NAMALWA (cell line): ENCODE measurements around the gene RBM5.

Source experiments
- DNase-seq: peaks from one replicate; pipeline ENCODE4 v3.0.0-alpha.2; 2015; ENCODE audit warnings: low spot score

Gene RBM5

GRCh38 chr3:50139308-50139707, 50.6 kb downstream of the RBM5 start:
- DNase-seq, result no peak

GRCh38 chr3:50139718-50140423, 51.2 kb downstream of the RBM5 start:
- DNase-seq, result no peak

GRCh38 chr3:50140990-50141389, 52.3 kb downstream of the RBM5 start:
- DNase-seq, result no peak

GRCh38 chr3:50146316-50146901, 57.7 kb downstream of the RBM5 start:
- DNase-seq, result no peak

- DNase-seq, result no peak
Measured at GRCh38 chr3:50147016-50147415, 58.3 kb downstream of the RBM5 start.

- no peak for DNase-seq
Measured at GRCh38 chr3:50147447-50147846, 58.7 kb downstream of the RBM5 start.

GRCh38 chr3:50147861-50148260, 59.1 kb downstream of the RBM5 start:
- DNase-seq, result no peak

- no peak for DNase-seq
Measured at GRCh38 chr3:50150404-50150750, 61.7 kb downstream of the RBM5 start.

- DNase-seq, result no peak
Measured at GRCh38 chr3:50150863-50151686, 62.4 kb downstream of the RBM5 start.

GRCh38 chr3:50151728-50152127, 63.0 kb downstream of the RBM5 start:
- no peak for DNase-seq

GRCh38 chr3:50153782-50154475, 65.2 kb downstream of the RBM5 start:
- no peak for DNase-seq

- no peak for DNase-seq
Measured at GRCh38 chr3:50154476-50154839, 65.7 kb downstream of the RBM5 start.

GRCh38 chr3:50154840-50155490, 66.2 kb downstream of the RBM5 start, which contains the start of gene SEMA3F:
TSS of gene SEMA3F (plus strand) at chr3:50155324. CDS start at chr3:50159623, 4,299 bp downstream.
- peak; percentile 60 for DNase-seq

- DNase-seq, result no peak
Measured at GRCh38 chr3:50155491-50155878, 66.8 kb downstream of the RBM5 start.

GRCh38 chr3:50155891-50156290, 67.2 kb downstream of the RBM5 start:
- no peak for DNase-seq

- no peak for DNase-seq
Measured at GRCh38 chr3:50156549-50157493, 68.1 kb downstream of the RBM5 start.

GRCh38 chr3:50157827-50158529, 69.3 kb downstream of the RBM5 start:
- DNase-seq, result peak; percentile 15

GRCh38 chr3:50158530-50159146, 69.9 kb downstream of the RBM5 start:
- no peak for DNase-seq

GRCh38 chr3:50160561-50160983, 71.9 kb downstream of the RBM5 start:
- DNase-seq, result no peak

- no peak for DNase-seq
Measured at GRCh38 chr3:50161320-50161719, 72.6 kb downstream of the RBM5 start.
